Measurements from ENCODE around the gene CCDC127.

CCDC127 gene

DNA sequence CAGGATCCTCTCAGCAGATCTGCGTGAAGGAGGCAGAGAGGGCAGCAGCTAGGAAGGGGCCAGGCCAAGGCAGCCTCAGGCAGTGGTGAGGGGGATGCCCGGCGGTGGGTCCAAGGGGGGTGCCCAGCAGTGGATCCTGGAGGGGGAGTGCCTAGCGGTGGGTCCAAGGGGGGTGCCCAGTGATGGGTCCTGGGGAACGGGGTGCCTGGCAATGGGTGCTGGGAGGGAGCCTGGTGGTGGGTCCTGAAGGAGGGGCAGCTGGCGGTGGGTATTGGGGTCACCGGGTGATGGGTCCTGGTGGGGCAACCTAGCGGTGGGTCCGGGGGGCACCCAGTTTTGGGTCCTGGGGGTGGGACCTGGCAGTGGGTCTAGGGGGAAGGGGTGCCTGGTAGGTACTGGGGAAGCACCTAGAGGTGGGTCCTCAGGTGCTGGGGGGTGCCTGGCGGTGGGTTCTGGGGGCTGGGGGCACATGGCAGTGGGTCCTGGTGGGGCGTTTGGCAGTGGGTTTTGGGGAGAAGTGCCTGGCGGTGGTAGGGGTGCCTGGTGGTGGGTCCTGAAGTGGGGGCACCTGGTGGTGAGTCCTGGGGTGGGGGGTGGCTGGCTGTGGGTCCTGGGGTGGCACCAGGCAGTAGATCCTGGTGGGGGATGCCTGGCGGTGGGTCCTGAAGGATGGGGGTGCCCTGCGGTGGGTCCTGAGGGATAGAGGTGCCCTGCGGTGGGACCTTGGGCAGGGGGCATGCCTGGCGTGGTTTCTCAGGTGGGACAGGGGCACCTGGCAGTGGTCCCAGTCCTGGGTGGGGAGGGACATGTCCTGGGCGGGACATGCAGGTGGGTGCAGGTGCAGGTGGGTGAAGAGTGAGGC is 24.8 kb downstream of the CCDC127 start:
- ChIA-PET CTCF (no interaction called here), POLR2A (ENCODE audit: low non-redundant PET) (no interaction called here)
- H3K27ac ChIP-seq, result no peak overlapping the region
- TF ChIP-seq, protein P1, sequence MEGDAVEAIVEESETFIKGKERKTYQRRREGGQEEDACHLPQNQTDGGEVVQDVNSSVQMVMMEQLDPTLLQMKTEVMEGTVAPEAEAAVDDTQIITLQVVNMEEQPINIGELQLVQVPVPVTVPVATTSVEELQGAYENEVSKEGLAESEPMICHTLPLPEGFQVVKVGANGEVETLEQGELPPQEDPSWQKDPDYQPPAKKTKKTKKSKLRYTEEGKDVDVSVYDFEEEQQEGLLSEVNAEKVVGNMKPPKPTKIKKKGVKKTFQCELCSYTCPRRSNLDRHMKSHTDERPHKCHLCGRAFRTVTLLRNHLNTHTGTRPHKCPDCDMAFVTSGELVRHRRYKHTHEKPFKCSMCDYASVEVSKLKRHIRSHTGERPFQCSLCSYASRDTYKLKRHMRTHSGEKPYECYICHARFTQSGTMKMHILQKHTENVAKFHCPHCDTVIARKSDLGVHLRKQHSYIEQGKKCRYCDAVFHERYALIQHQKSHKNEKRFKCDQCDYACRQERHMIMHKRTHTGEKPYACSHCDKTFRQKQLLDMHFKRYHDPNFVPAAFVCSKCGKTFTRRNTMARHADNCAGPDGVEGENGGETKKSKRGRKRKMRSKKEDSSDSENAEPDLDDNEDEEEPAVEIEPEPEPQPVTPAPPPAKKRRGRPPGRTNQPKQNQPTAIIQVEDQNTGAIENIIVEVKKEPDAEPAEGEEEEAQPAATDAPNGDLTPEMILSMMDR (conservative IDR thresholded peaks at IDR 0.05; ENCODE audit: low read depth), result no peak
- no peak for DNase-seq (ENCODE audit: low spot score)

DNA sequence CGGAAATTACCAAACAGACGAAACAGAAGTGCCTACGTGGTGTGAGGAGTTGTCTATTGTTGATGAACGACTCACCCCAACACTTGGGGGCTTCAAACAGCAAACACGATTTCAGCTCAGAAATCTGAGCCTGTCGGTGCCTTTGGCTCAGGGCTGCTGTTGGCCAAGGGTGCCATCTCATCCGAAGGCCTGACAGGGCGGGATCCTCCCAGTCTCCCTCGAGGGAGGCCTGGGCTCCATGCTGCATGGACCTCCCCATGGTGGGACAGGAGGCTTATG is 25.3 kb downstream of the CCDC127 start:
- DNase-seq (ENCODE audit: low spot score), result no peak
- TF ChIP-seq, protein P1 (conservative IDR thresholded peaks at IDR 0.05; ENCODE audit: low read depth), result no peak
- H3K27ac ChIP-seq, result no peak overlapping the region
- POLR2A ChIA-PET (ENCODE audit: low non-redundant PET), result no interaction called here
- CTCF ChIA-PET, result no interaction called here

DNA sequence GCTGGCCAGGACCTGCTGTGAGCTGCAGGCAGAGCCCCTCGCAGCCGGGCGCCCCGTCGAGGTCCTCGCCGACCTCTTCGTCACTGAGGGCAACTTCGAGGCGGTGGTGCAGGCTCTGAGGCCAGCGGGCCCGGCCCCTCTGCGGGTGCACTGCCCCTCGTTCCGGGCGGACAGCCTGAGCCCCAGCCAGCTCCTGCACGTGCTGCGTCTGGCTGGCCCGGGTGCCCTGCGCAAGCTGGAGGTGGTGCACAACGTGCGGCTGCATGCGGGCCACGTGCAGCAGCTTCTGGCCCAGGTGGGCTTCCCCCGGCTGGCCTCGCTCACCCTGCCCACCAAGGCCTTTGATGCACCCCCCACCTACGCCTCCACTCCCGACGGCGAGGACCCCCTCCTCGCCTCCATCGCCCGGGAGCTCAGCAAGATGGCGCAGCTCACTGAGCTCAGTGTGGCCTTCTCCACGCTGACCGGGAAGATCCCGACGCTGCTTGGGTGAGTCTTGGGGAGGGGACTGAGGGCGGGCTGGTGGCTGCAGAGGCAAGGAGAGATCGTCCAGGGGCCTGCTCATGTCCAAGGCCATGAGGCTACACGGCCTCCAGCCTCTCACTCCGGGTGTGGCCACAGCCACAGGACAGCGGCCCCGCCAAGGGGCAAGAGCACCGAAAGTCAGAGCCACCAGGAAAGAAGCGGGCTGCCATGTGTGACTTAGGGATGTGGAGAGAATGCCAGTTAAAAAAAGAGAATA is 25.8 kb downstream of the CCDC127 start:
- no peak for DNase-seq (ENCODE audit: low spot score)
- CTCF ChIA-PET, result interaction anchor here (0.7 kb wide), 1 partner anchor 27 kb away, joined by 5 read pairs; no protein-coding TSS in a partner anchor
- H3K27ac ChIP-seq, result no peak overlapping the region
- POLR2A ChIA-PET (ENCODE audit: low non-redundant PET), result interaction anchor here (0.5 kb wide), 1 partner anchor 90 kb away, joined by 3 read pairs; no protein-coding TSS in a partner anchor
- TF ChIP-seq, protein P1 (conservative IDR thresholded peaks at IDR 0.05; ENCODE audit: low read depth), result no peak

DNA sequence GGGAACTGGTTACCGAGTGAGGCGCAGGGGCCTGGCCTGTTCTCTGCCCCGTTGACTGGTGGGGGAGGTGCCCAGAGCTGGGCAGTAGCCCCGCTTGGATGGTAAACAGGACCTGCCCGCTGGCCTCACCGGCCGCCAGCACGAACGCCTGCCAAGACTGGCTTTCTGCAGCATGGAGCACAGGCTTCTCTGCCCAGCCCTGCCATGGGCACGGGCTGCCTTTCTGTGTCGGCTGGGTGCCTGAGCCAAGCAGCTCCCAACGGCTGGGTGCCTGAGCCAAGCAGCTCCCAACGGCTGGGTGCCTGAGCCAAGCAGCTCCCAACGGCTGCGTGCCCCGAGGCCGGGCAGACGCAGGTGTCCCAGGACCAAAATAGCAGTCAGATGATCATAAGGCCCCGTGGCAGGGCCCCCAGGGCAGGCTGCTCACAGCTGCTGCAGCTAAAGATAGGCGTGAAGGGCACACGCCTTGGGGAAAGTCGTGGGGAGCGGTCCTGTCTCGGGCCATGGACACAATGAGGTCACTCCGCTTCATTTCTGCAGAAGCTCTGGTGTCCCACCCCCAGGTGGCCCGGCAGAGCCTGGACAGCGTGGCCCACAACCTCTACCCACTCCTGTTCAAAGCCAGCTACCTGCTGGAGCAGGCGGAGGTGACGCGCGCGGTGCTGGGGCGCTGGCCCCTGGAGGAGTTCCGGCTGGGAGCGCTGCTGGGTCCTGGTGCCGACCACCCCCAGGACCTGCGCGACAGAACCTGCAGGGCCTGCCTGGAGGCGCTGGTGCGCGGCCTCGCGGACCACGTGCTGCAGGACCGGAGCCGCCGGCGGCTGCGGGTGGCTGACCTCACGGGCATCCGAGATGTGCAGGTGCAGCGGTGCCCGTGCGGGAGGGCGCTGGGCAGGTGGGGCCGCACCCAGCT is 26.7 kb downstream of the CCDC127 start, which contains the start of gene LRRC14B:
TSS of gene LRRC14B (plus strand) at position 460 of the 913 bp plus-strand sequence. CDS start at position 504, 44 bp downstream.
- TF ChIP-seq, protein P1 (conservative IDR thresholded peaks at IDR 0.05; ENCODE audit: low read depth), result no peak
- ChIA-PET CTCF (interaction anchor here (0.6 to 0.7 kb wide), 4 partner anchors 11 to 1124 kb away, joined by 3 to 5 read pairs (median 4); no protein-coding TSS in a partner anchor), POLR2A (ENCODE audit: low non-redundant PET) (interaction anchor here (0.5 kb wide), 1 partner anchor 91 kb away, joined by 3 read pairs; no protein-coding TSS in a partner anchor)
- H3K27ac ChIP-seq, result peak within 1 kb of the TSS; percentile 22
- no peak for DNase-seq (ENCODE audit: low spot score)

DNA sequence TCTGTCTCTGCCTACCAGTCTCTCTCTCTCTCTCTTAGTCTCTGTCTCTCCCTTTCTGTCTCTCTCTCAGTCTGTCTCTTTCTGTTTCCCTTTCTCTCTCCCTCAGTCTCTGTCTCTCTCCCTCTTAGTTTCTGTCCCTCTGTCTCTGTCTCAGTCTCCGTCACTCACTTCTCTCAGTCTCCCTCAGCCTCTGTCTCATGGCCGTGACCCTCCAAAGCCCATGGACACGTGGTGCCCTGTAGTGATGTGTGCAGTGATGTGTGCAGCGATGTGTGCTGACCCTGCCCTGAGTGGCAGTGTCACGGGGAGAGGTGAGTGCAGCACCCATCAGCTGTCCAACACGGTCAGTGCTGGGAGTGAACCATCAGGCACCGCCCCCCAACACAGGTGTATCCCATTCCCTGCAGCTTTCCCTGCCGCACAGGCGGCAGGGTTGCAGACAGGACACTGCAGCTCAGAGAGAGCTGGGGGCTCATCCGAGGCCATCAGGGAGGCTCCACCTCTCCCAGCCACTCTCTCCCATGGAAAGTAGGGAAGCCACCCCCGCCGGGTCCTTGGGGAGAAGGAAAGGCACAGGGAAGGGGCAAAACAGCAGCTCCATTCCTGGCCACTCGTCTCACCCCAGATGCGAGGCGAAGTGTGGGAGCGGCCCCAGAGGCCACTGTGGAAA is 27.5 kb downstream of the CCDC127 start:
- POLR2A ChIA-PET (ENCODE audit: low non-redundant PET), result no interaction called here
- DNase-seq (ENCODE audit: low spot score), result no peak

More for the DNA sequence above, 27.5 kb downstream of the CCDC127 start:
- CTCF ChIA-PET, result interaction anchor here (0.6 to 0.7 kb wide), 3 partner anchors 10 to 1125 kb away, joined by 3 to 4 read pairs (median 3); no protein-coding TSS in a partner anchor
- TF ChIP-seq, protein P1 (conservative IDR thresholded peaks at IDR 0.05; ENCODE audit: low read depth), result no peak
- H3K27ac ChIP-seq, result peak overlapping the region; percentile 22

Measured in RWPE1 (cell line).